Stomach (tissue), 4 donors: ENCODE data around the gene CD151.

Experiments
- CTCF ChIP-seq, 7 experiments: fragments of 450-650 bp in 4 of 7; fragments of 200-600 bp in 3 of 7; sonication (generic) in 3 of 7; IDR thresholded peaks; one replicate each; pipeline ENCODE4 v1.5.1; 2016 to 2019; ENCODE audit warnings: antibody characterized with exemption in 7 of 7, control low read depth in 2 of 7, mild to moderate bottlenecking in 1 of 7
- POLR2A ChIP-seq, 4 donors: fragments of 450-650 bp; IDR thresholded peaks; one replicate each; pipeline ENCODE4 v1.6.1; 2016; ENCODE audit warnings: antibody characterized with exemption in 4 of 4, control low read depth in 2 of 4, mild to moderate bottlenecking in 1 of 4, moderate library complexity in 1 of 4

- no peak for TF ChIP-seq POLR2A (IDR thresholded peaks at IDR 0.05)
- TF ChIP-seq CTCF (IDR thresholded peaks at IDR 0.05) = no peak
Measured at GRCh38 chr11:871472-871871, 38.7 kb downstream of the CD151 start.
